ENCODE results near the gene TWF2. TPM values are rescaled to one million over a fixed set of nuclear protein-coding genes. Genes with fewer than 3 reads are reported as not detected.
A peak's percentile ranks its signal among the peaks of the same experiment; 100 is the strongest.

Gene TWF2
- total and polyA plus RNA-seq, 2 of the 13 experiments (the other 11 are each of a cell fraction or from before 2014, with no cell fraction given) = 45.5 to 108 TPM

- TF ChIP-seq, protein P1, sequence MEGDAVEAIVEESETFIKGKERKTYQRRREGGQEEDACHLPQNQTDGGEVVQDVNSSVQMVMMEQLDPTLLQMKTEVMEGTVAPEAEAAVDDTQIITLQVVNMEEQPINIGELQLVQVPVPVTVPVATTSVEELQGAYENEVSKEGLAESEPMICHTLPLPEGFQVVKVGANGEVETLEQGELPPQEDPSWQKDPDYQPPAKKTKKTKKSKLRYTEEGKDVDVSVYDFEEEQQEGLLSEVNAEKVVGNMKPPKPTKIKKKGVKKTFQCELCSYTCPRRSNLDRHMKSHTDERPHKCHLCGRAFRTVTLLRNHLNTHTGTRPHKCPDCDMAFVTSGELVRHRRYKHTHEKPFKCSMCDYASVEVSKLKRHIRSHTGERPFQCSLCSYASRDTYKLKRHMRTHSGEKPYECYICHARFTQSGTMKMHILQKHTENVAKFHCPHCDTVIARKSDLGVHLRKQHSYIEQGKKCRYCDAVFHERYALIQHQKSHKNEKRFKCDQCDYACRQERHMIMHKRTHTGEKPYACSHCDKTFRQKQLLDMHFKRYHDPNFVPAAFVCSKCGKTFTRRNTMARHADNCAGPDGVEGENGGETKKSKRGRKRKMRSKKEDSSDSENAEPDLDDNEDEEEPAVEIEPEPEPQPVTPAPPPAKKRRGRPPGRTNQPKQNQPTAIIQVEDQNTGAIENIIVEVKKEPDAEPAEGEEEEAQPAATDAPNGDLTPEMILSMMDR (CRISPR knock-in tag; IDR thresholded peaks at IDR 0.05) = no peak
- TF ChIP-seq XBP1 (CRISPR knock-in tag; IDR thresholded peaks at IDR 0.05) (no peak), RARA (CRISPR knock-in tag; IDR thresholded peaks at IDR 0.05) (peak; percentile 97), NR2F6 (IDR thresholded peaks at IDR 0.05) (peak; percentile 56; the same call in 1 of the 2 replicates), NR2F6 (CRISPR knock-in tag; IDR thresholded peaks at IDR 0.05) (peak; percentile 80), NR2C2 (CRISPR knock-in tag; IDR thresholded peaks at IDR 0.05; ENCODE audit: borderline replicate concordance) (peak; percentile 72; the same call in 1 of the 2 replicates), ZNF891 (CRISPR knock-in tag; IDR thresholded peaks at IDR 0.05) (no peak), GATAD2A (CRISPR knock-in tag; IDR thresholded peaks at IDR 0.05) (no peak), KDM2A (CRISPR knock-in tag; IDR thresholded peaks at IDR 0.05; ENCODE audit: borderline replicate concordance, low read depth) (no peak), HIC2 (CRISPR knock-in tag; IDR thresholded peaks at IDR 0.05; ENCODE audit: low read depth) (peak; percentile 63; the same call in 1 of the 2 replicates), MED13 (CRISPR knock-in tag; IDR thresholded peaks at IDR 0.05) (no peak), KLF16 (CRISPR knock-in tag; IDR thresholded peaks at IDR 0.05) (no peak), KDM5A (IDR thresholded peaks at IDR 0.05; ENCODE audit: borderline replicate concordance, low read length) (no peak), NR2F2 (IDR thresholded peaks at IDR 0.05; ENCODE audit: borderline replicate concordance, low read depth) (peak; percentile 76; the same call in 1 of the 2 replicates), MAZ (IDR thresholded peaks at IDR 0.05; ENCODE audit: borderline replicate concordance, low read depth, low read length) (no peak), MAZ (CRISPR knock-in tag; IDR thresholded peaks at IDR 0.05; ENCODE audit: low read depth) (no peak), MAF1 (CRISPR knock-in tag; IDR thresholded peaks at IDR 0.05; ENCODE audit: borderline replicate concordance) (no peak), SKI (IDR thresholded peaks at IDR 0.05; ENCODE audit: partially characterized antibody) (peak; percentile 17), ZBTB7A (CRISPR knock-in tag; IDR thresholded peaks at IDR 0.05) (0 out of 2 replicates have a peak, but pooled peaks have one; percentile 26)
- TF ChIP-seq, protein P2, sequence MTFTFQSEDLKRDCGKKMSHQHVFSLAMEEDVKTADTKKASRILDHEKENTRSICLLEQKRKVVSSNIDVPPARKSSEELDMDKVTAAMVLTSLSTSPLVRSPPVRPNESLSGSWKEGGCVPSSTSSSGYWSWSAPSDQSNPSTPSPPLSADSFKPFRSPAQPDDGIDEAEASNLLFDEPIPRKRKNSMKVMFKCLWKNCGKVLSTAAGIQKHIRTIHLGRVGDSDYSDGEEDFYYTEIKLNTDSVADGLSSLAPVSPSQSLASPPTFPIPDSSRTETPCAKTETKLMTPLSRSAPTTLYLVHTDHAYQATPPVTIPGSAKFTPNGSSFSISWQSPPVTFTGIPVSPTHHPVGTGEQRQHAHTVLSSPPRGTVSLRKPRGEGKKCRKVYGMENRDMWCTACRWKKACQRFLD (CRISPR knock-in tag; IDR thresholded peaks at IDR 0.05; ENCODE audit: borderline replicate concordance) = no peak
- TF ChIP-seq, protein P3, sequence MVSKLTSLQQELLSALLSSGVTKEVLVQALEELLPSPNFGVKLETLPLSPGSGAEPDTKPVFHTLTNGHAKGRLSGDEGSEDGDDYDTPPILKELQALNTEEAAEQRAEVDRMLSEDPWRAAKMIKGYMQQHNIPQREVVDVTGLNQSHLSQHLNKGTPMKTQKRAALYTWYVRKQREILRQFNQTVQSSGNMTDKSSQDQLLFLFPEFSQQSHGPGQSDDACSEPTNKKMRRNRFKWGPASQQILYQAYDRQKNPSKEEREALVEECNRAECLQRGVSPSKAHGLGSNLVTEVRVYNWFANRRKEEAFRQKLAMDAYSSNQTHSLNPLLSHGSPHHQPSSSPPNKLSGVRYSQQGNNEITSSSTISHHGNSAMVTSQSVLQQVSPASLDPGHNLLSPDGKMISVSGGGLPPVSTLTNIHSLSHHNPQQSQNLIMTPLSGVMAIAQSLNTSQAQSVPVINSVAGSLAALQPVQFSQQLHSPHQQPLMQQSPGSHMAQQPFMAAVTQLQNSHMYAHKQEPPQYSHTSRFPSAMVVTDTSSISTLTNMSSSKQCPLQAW (CRISPR knock-in tag; IDR thresholded peaks at IDR 0.05) = peak; percentile 41; the same call in 1 of the 2 replicates
- TF ChIP-seq, protein P4, sequence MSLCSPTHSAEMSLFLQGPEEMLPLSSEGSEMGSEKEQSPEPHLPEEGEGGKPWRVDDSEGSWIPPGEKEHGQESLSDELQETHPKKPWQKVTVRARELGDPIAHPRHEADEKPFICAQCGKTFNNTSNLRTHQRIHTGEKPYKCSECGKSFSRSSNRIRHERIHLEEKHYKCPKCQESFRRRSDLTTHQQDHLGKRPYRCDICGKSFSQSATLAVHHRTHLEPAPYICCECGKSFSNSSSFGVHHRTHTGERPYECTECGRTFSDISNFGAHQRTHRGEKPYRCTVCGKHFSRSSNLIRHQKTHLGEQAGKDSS (CRISPR knock-in tag; IDR thresholded peaks at IDR 0.05; ENCODE audit: borderline replicate concordance, low read depth) = no peak
- TF ChIP-seq, protein P5, sequence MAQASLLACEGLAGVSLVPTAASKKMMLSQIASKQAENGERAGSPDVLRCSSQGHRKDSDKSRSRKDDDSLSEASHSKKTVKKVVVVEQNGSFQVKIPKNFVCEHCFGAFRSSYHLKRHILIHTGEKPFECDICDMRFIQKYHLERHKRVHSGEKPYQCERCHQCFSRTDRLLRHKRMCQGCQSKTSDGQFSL (CRISPR knock-in tag; IDR thresholded peaks at IDR 0.05) = no peak
Measured at GRCh38 chr3:52182196-52182595, 56.8 kb downstream of the TWF2 start (continued).
